Measurements from ENCODE around the gene PHF19. TPM values are rescaled to one million over a fixed set of nuclear protein-coding genes. Genes with fewer than 3 reads are reported as not detected.

PHF19 gene
- total RNA-seq, 1 experiment from 2014 or later, result 66.8 TPM

- no peaks in the 10 kb centered on the region for H3K36me3 Mint-ChIP-seq (ENCODE audit: insufficient read depth in 1 of 3, low read depth in 3 of 3)
- H2BK12ac ChIP-seq (ENCODE audit: insufficient read length, low read depth, low read length), result no peak overlapping the region
- H4K5ac ChIP-seq (ENCODE audit: insufficient read length, low read depth, low read length), result no peak overlapping the region
- H3K4me2 ChIP-seq (ENCODE audit: insufficient read depth, insufficient read length, low read length), result no peak overlapping the region
- H3K18ac ChIP-seq (ENCODE audit: insufficient read length, low read depth, low read length), result no peak overlapping the region
- H2BK20ac ChIP-seq (ENCODE audit: low read depth, low read length, poor library complexity, severe bottlenecking), result no peak overlapping the region
- peaks cover 10% of the 10 kb centered on the region for H3K23me2 ChIP-seq (ENCODE audit: insufficient read length, low read depth, low read length, poor library complexity, severe bottlenecking)
- H3K4me1 Mint-ChIP-seq, result peaks cover 45 to 65% of the 10 kb centered on the region in 2 experiments
- no peak overlapping the region for H4K8ac ChIP-seq (replicated peaks; ENCODE audit: insufficient read length, low read depth, low read length)
- peaks cover 7% of the 10 kb centered on the region; the same call in 1 of the 2 replicates for H3K4me1 ChIP-seq (ENCODE audit: insufficient read depth, low read length)
- no peak for DNase-seq
- H3K23ac ChIP-seq (ENCODE audit: insufficient read length, low read depth, low read length), result no peak overlapping the region
- H2AK5ac ChIP-seq (ENCODE audit: insufficient read length, low read length), result no peak overlapping the region
- no CpG with 5 or more reads among the region's 11 CpGs for WGBS (ENCODE audit: extremely low coverage, insufficient read length, low lambda C conversion rate)
- no peaks in the 10 kb centered on the region for H3K27me3 ChIP-seq (ENCODE audit: insufficient read depth, low read length)
- H3K4ac ChIP-seq (ENCODE audit: low read depth, low read length), result no peak overlapping the region
- no peak overlapping the region for H2AFZ ChIP-seq (ENCODE audit: low read length)
- no peak overlapping the region for H3K14ac ChIP-seq (ENCODE audit: insufficient read depth, low read length)
- H3K27me3 Mint-ChIP-seq (ENCODE audit: low read depth), result peaks cover 12% of the 10 kb centered on the region
- no peaks in the 10 kb centered on the region for H3K9me3 Mint-ChIP-seq
- no peak overlapping the region for H3K9ac ChIP-seq (ENCODE audit: extremely low read depth, insufficient read length, low read length)
- no peak for TF ChIP-seq CTCF (conservative IDR thresholded peaks at IDR 0.05)
- no peaks in the 10 kb centered on the region for H3K9me3 ChIP-seq (ENCODE audit: control insufficient read depth, low read depth, low read length)
- H3K56ac ChIP-seq (ENCODE audit: insufficient read length, low read depth, low read length), result no peak overlapping the region
- no peak overlapping the region for H2BK120ac ChIP-seq (ENCODE audit: low read depth, low read length, poor library complexity, severe bottlenecking)
- no peak overlapping the region for H2BK15ac ChIP-seq (ENCODE audit: low read depth, low read length)
- no peak overlapping the region for H3K27ac ChIP-seq (ENCODE audit: insufficient read length, low read depth, low read length)
- H4K91ac ChIP-seq (ENCODE audit: insufficient read length, low read depth, low read length), result no peak overlapping the region
- H3K27ac Mint-ChIP-seq, result peak overlapping the region in 1 of 3 experiments; percentile 79; a peak in 2 of 7 replicates
- no peaks in the 10 kb centered on the region for H4K20me1 ChIP-seq (ENCODE audit: control insufficient read depth, insufficient read depth, insufficient read length)
- H3K79me2 ChIP-seq (ENCODE audit: insufficient read depth, low read length), result no peaks in the 10 kb centered on the region
- no peak overlapping the region for H3T11ph ChIP-seq (ENCODE audit: low read length)
- H3K4me3 Mint-ChIP-seq, result no peak overlapping the region
- H3K79me1 ChIP-seq (ENCODE audit: insufficient read depth, low read depth, low read length, poor library complexity, severe bottlenecking), result no peaks in the 10 kb centered on the region
- no peak overlapping the region for H2BK5ac ChIP-seq (ENCODE audit: insufficient read length, low read length)
Measured at GRCh38 chr9:120924698-120925534, 47.9 kb upstream of the PHF19 start.

Measured in H9 (cell line).